ENCODE results near the gene PYCR2.

The PYCR2 gene

GRCh38 chr1:225880222-225880588 is 43.8 kb downstream of the PYCR2 start:
- in situ Hi-C loops (cut with HindIII; ENCODE audit: low sequenced_read_pairs) = loop anchor here (5.0 kb wide), 1 partner anchor 42 kb away; the partner anchor contains the start of gene PYCR2

DNA sequence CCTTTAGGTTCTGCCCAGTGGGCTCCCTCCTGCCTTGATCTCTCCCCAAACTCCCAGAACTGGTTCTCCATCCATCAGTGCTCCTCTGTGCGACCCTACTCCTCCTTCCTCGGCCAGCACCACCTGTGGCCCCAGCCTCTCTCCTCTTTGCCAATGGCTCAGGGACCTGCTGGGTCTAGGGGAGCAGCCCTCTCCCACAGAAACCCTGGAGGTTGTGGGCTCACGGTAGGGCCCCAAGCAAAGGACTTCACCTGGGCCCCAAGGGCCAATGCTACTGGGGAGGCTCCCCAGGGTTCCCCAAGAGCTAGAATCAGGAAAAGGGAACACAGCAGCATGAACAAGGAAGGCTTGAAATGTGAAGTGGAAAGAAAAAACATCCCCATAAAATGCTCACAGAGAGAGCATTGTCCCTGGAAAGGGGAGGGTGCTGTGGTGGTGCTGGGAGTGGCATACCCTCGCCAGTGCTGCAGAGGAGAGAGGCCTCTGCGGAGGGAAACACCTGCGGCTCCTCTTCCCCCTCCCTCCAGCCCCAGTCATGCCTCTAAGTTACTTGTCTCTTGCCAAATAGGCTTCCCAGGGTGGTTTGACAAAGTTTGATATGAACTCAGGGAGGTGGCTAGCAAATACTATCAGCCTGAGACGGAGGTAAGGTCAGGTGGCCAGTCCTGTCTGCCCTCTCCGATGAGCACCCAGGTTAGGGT is 44.4 kb downstream of the PYCR2 start:
- in situ Hi-C loops (cut with HindIII; ENCODE audit: low sequenced_read_pairs) = loop anchor here (5.0 kb wide), 1 partner anchor 43 kb away; the partner anchor contains the start of gene PYCR2

DNA sequence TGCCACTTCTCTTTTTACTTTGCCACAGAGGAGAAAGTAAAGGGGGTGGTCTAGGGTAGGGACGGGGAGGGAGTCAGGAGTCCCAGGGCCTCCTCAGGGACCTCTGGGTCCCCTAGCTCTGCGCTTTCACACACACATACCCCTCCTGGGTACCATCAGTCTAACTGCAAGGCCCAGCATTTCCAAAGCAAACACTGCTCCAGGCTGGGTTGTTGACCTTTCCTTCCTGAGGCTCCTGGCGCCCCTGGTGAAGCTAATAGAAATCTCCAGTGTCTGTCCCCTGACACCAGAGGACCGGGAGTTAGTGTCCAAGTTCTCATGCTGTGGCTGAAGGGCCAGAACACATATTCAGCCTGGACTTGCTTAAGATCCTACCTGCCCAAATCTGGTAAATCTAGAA is 45.8 kb downstream of the PYCR2 start:
- in situ Hi-C loops (cut with HindIII; ENCODE audit: low sequenced_read_pairs) = no loop called here

DNA sequence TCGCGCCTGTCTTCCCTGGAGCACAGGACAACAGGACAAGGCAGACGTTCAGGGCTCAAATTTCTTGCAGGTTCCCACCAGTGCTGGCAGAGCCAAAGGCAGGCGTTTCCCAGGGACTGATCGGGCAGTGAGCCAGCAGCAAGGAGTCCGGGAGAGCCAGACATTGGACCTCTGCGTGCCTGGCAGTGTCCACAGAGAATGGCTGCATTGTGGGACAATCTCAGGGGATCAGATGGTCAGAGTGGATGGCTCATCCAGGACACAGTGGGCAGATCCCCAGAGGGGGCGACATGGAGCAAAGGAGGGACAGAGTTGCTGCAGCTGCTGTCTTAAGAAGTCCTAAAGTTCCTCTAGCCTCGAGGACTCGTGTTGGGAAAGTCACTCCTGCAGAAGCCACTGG is 46.5 kb downstream of the PYCR2 start:
- in situ Hi-C loops (cut with HindIII; ENCODE audit: low sequenced_read_pairs) = no loop called here

DNA sequence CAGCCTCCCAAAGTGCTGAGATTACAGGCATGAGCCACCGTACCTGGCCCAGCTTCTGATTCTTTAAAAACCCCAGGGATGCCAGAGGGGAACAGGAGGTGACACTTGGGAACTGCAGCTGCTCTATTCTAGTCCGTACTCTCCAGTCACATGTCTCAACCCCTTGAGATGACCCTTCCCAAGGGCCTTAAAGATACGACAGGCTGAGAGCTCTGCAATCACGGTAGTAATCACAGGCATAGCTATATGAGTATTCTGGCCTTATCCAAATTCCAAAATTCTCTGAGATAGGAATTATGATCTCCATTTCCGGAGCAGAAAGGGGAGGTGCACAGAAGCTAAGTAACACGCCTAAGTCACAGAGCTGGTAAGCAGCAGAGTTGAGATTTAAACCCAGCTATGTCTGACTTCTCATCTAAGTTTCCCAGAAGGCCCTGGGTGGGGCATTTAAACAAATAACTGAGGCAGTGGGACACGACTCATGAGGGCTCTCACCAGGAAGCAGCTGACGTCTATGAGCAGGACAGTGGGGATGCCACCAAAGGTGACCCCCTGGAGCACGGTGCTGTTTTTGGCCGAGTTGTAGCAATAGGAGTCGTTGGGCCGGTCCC is 47.0 kb downstream of the PYCR2 start:
- in situ Hi-C loops (cut with HindIII; ENCODE audit: low sequenced_read_pairs) = no loop called here

- in situ Hi-C loops (cut with HindIII; ENCODE audit: low sequenced_read_pairs) = no loop called here
Measured at GRCh38 chr1:225875044-225875815, 48.8 kb downstream of the PYCR2 start.

GRCh38 chr1:225874431-225874830 is 49.6 kb downstream of the PYCR2 start:
- in situ Hi-C loops (cut with HindIII; ENCODE audit: low sequenced_read_pairs) = no loop called here

GRCh38 chr1:225873281-225873850 is 50.7 kb downstream of the PYCR2 start:
- in situ Hi-C loops (cut with HindIII; ENCODE audit: low sequenced_read_pairs) = no loop called here

DNA sequence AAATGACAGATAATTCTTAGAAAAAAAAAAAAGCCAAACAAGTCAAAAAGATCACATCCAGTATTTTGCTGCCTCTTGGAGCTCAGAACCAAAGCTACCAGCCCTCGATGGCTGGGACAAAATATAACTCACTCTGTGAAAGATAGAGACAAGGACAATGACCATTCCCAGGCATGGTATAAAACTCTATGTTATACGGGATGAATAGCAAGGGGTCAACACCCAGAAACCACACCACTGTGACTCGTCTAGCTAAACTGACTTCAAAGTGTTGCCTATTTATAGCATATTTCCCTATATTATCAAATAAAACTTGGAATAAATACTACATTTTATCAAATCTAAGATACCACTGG is 52.0 kb downstream of the PYCR2 start:
- in situ Hi-C loops (cut with HindIII; ENCODE audit: low sequenced_read_pairs) = no loop called here

DNA sequence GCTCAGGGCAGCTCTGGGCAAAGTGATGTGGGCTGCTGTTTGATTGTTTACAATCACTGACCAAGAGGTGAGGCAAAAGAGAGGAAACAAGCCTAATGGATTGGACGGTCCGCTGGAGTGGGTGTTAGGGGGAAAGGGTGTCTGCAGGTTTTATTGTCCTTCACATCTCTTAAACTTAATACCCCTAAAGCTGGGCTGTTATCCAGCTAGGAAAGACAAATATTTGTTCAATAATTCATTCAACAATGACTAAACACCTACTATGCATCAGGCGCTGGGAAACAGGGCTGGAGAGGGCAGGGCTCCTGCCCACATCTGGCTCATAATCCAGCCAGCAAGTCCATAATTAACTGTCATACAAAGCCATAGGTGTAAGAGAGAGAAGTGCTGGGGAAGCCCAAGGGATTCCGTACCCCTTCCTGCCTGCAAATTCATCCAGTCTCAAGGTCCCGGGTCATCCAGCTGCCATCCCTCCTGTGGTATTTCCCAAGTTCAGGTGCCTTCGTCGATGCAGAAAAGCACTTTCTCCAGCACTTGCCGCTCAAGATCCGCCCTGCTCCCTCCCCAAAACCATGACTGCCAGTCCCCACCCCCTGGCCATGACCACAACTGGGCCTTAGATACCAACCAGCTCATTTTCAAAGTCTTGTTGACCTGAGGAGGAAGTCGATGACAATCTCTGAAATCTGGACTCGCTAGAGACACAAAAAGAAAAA is 52.5 kb downstream of the PYCR2 start:
- in situ Hi-C loops (cut with HindIII; ENCODE audit: low sequenced_read_pairs) = no loop called here

DNA sequence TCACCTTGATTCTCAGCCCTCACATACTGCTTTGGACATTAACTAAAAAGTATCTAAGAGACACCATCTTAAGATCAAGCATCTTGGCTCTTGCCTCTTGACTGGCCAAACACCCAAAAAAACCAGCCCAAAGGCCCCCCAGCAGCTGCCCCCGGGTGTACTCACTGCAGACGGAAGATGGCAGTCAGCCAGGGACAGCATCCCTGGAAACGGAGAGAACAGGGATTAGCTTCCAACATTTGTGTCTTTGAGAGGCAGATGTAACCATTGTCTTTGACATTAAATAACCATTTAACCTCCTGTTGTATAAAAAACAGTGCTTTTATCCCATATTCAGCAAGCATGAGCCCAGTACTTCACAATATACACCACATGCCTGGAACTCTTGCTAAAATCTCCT is 53.1 kb downstream of the PYCR2 start:
- in situ Hi-C loops (cut with HindIII; ENCODE audit: low sequenced_read_pairs) = no loop called here
